GDM1 (cell line): ENCODE measurements around the gene IGFBPL1.
"Not testable (repeated sequence)": the region's sequence is repeated elsewhere in the genome, so short reads cannot be mapped to it uniquely, and the experiment has no call there.

ENCODE experiments used
- DNase-seq: peaks from one replicate; lab custom pipeline; 2025; lab: John Stamatoyannopoulos, UW

Gene IGFBPL1

DNA sequence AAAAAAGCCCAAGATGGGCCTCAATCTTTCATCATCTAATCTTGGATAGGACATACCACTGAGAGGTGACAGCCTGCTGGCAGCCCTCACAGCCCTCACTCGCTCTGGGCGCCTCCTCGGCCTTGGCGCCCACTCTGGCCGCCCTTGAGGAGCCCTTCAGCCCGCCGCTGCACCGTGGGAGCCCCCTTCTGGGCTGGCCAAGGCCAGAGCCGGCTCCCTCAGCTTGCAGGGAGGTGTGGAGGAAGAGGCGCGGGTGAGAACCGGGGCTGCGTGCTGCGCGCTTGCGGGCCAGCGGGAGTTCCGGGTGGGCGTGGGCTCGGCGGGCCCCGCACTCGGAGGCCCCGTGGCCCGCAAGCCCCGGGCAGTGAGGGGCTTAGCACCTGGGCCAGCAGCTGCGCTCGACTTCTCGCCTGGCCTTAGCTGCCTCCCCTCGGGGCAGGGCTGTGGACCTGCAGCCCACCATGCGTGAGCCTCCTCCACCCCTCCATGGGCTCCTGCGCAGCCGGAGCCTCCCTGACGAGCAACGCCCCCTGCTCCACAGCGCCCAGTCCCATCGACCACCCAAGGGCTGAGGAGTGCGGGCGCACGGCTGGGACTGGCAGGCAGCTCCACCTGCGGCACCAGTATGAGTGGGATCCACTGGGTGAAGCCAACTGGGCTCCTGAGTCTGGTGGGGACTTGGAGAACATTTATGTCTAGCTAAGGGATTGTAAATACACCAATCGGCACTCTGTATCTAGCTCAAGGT is 46.7 kb downstream of the IGFBPL1 start:
- DNase-seq: not testable (repeated sequence)

DNA sequence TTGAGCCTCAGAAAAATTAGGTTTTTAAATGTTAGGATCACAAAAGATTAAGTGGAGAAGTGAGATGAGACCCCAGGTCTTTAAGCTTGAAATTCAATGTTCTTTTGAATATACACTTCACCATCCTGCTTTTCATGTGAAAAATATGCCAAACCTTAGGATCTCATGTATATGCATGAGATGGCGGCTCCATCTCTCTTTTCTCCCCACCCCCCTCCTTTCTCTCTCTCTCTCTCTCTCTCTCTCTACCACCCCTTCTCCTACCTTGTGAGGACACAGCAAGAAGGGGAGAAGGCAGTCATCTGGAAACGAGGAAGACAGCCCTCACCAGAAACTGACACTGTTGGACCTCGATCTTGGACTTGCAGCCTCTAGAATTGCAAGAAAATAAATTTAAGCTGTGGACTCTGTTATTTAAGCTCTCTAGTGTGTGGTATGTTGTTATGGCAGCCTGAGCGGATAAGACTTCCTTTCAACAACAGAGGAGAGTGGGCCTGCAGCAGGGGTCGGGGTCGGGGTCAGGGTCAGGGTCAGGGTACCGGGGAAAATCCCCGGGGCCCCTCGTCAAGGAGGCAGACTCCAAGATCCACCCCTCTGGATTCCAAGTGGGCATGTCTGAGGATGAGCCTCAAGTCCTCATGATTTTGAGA is 48.1 kb downstream of the IGFBPL1 start:
- no peak for DNase-seq

DNA sequence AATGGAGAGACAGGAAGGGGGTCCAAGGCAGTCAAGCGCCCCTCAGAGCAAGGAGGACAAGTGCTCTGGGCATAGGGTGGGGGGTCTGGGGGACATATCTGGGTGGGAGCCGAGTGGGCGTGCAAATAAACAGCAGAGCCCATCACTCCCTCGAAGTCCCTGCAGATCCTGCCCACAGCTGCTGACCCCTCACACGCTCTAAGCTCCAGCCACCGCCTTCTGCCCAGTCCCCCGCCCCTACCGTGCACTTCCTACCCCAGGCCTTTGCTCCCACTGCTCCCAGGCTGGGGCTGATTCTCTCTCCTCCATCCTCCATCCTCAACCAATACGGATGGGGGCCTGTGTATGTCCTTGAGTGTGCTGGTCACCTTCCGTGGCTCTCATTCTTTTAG is 48.7 kb downstream of the IGFBPL1 start:
- DNase-seq: no peak

DNA sequence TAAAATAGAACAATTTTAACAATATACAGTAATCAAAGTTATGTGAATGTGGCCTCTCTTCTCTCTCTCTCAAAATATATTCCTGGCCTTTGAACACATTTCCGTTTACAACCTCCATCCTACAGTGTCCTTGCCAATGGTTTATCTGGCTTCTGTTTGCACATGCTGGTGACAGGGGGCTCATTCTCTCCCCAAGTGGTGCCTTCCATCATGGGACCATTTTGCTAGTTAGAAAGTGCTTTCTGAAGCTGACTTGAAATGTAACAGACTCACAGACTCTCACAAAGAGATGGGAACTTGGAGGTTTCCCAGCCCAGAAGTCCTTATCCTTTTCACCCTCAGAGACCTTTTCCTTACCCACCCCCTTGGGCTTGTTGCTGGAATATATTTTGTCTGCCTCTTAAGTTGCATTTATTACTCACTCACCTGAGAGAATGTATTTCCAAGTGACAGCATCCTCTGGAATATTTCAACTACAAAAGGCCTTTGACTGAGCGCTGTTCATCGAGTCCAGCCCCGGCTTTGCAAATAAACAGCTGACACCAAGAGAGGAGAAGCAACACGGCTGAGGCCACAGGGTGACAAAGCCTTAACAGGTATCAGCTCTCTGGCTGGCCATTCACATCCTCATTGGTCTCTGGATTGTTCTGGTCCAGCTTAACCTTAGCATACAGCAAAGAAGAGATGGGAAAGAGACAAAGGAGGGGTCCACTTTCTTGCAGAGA is 49.2 kb downstream of the IGFBPL1 start:
- no peak for DNase-seq

DNA sequence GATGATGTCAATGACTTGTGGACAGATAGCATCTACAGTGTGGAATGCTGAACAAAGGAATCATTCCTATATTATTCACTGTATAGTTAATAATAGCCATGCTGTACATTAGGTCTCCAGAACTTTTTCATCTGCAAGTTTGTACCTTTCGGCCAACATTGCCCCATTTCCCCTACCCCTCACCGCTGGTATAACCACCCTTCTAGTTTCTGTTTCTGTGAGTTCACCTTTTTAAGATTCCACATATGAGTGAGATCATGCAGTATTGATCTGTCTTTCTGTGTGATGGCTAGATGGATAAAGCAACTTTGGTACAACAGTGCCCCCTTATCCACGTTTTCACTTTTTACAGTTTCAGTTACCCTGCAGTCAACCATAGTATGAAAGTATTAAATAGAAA is 50.6 kb downstream of the IGFBPL1 start:
- DNase-seq: no peak

DNA sequence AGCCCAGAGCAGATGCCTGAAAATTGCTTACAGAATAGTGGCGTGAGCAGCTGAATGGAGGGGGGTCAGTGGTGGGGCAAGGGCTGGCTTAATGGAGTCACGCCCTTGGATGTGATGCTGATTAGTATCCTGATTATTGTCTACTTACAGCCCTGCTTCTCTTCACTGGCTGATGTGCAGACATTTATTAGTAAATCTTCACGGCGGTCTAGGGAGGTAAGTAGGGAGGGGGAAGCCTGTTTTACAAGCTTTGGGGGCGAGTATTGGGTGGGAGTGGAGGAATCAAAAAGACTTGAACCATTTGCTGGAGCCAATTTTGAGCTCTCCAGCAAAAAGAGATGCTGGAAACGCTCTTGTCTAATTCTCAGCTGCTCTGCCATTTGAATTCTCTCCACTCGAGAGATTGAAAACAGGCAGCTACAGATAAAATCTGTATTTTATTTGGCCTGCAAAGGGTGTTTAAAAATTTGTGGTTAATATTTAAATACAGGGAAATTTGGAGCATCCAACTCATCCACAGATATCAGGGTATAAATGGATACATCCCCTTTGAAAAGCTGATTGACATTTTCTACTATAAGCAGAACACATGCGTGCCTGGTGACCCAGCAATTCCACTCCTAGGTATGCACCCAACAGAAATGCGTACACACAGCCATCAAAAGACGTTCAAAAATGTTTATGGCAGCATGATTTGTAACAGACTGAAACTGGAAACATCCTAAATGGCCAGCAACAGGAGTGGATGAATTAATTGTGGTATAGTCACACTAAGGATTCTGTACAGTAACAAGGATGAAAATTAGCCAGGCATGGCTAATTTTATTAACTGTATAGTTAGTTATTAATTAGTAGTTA is 51.3 kb downstream of the IGFBPL1 start:
- DNase-seq: no peak

DNA sequence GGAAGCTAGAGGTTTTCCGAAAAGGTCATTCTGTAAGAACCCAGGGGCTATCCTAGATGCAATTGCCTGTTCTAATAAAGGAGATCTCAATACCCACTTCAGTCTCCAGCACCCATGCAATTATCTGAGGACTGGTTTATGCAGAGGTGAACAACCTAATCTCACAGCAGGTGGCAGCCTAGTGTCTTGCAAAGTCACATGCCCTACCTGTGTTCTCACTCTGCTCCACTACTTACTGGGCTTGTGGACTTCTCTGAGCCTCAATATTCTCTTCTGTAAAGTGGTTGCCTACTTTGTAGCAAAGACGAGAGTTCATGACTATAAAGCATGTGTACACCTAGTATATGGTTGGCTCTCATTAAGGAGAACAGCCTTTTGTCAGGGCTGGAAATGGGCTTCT is 52.8 kb downstream of the IGFBPL1 start:
- DNase-seq: no peak

DNA sequence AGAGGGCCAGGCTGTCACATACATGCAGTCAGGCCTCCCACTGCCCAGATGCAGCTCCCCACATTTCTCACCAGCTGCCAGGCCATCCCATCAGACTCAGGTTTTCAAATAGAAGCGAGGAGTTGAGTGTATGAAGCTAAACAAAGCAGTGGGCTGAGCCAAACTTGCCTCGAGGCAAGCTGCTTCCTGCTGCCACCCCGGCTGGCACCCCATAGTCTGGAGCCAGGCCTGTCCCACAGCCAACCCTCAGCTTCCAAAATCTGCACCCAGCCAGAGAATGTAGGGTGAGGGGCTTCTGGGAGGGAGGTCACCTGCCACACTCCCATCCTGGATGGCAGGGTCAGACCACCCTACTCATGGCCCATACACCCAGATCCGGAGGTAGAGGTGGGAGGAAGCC is 54.1 kb downstream of the IGFBPL1 start:
- DNase-seq: no peak

DNA sequence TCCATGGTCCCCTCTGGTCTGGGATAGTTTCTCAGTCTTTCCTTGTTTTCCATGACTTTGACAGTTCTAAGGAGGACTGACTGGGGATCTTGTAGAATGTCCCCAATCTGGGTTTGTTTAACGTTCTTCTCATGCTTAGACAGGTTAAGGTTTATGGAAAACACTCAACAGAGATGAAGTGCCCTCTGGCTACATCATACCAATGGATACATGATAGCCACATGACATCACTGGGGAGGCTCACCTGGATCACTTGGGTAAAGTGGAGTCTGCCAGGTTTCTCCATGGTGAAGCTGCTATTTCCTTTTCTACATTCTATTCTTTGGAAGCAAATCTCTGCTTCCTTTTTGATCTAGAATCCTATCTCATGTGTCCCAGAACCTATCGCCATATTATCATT is 55.5 kb downstream of the IGFBPL1 start:
- DNase-seq: no peak

DNA sequence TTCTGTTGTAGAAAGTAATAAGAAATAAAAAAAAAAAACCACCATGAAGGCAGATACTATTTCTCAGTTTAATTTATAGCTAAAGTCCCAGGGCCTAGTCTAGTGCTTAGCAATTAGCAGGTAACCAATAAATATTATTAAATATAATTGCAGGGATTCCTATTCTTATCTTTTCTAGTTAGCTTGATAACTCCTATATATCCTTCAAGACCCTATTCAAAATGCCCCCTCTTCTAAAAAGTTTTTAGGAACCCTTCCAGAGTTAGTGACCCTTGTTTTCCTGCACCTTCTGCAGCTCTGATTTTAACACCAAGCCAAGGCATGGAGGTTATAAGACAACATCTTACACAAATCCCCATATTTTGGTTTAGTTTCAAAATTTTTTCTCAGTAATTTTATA is 56.4 kb downstream of the IGFBPL1 start:
- DNase-seq: no peak

DNA sequence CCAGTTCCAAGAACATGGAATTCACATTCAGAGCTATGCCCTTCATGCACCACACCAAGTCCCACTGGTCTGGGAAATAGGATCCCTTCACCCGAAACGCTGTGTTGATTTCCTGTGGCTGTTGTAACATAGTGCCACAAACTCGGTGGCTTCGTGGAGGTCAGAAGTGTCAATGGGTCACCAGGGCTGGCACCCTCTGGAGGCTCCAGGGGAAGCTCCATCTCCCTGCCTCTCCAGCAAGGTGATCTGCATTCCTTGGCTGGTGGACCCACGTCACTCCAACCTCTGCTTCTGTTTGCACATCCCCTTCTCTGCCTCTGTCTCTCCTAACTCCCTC is 60.7 kb downstream of the IGFBPL1 start:
- DNase-seq: no peak

DNA sequence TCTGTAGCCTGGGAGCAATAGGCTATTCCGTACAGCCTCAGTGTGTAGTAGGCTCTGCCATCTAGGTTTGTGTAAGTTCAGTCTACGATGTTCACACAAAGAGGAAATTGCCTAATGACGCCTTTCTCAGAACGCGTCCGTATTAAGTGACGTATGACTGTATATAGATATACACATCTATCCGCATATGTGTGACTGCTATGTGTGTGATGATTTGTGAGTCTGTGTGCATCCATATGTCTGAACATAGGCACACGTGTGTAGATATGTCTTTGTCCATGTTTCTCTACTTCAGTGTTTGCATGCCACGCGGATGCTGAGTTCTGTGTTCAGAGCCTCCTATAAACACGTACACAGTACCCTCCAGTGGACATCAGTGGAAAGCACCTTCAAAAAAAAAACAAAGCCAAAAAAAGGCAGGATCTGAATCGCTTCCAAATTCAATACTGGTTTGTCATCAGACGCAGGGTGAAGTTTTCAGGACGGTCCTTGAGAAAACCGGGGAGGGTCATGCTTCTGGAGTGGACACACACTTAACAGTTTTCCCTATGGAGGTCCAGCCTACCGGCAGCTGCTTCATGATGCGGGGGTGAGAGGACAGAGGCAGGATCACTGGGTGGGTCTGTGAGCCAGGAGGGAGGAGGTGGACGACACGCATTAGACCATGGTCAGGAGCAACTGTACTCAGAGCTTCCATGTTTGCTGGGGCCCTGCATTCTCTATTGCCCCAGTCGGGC is 61.2 kb downstream of the IGFBPL1 start:
- DNase-seq: peak; percentile 10

DNA sequence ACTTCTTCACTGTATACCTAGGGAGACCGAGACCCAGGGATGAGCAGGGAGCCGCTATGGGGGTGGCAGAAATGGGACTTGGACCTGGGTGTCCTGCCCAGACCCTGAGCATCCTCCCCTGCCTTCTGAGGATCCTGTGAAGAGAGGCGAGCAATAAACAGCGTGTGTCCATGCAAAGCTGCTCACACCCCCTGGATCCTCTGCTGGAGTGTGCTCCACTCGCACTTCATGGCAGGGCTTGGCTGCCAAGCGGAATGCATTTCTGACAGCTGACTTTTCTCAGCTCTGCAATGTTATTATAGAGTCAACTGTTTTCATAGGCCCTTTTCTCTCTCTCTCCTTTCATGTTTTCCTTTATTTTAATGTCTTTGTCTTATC is 62.8 kb downstream of the IGFBPL1 start:
- no peak for DNase-seq

DNA sequence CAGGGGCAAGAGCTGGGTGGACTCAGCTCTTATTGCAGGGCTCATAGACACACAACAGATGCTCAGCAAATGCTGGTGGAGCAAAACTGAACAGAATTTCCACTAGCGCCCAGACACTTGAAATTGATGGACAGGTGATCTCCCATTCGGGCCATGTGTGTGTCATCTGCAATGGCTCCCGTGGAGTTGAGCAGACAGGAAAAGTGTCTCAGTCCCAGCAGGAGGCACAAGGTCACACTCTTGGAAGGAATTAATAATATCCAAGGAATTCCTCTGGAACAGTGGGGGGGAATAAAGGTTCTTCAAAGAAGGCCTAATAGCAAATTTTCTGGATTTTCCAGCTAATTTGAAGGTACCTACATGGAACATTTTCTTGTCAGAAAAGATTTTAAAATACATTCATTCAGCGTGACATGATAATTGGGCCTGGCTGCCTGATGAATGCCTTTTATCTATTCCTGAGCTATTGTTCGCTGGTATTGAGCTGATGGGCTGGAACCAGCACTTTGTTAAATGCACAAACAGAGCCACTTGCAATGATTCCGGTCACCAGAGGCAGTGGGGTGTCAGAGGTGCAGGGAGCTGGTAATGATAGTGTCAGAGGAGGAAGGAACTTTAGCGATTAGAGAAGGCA is 63.3 kb downstream of the IGFBPL1 start:
- no peak for DNase-seq

DNA sequence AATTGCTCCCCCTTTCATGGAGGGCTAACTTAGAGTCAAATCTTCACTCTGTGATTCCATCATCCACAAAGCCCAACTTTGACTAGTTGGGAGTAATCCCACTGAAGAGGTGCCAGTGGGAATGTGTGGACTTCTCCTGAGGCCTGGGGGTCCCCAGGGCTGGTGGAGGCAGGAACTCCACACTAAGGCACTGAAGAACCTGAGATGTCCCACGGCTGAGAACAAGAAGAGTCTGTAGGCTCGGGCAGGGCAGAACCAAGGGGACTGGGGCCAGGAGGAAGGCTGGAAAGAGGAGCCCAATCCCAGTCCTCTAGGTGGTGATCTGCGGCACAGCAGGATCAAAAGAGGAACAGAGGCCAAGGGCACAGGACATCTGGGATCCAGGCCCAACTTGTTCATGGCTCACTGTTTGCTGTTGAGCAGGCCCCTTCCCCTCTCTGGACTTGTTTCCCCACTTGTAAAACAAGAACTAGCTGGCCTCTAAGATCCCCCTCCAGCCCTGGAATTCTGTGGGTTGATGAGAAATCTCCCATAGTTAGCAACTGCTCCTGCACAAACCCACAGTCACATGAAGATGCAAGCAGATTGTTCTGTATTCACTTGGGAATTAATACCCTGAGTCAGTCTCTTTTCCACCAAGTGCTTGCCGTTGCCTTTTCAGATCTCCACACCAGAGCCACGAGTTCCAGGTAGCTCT is 64.4 kb downstream of the IGFBPL1 start:
- DNase-seq: no peak

DNA sequence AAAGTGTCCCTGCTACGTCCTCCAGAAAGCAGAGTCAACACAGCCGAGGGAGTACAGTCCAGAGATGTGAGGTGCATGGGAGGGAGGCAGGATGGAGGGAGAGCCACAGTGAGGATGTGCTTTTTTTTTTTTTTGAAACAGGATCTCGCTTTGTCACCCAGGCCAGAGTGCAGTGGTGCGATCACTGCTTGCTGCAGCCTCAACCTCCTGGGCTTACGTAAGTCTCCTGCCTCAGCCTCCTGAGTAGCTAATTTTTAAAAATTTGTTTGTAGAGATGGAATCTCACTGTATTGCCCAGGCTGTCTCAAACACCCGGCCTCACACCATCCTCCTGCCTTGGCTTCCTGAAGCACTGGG is 65.0 kb downstream of the IGFBPL1 start:
- no peak for DNase-seq

DNA sequence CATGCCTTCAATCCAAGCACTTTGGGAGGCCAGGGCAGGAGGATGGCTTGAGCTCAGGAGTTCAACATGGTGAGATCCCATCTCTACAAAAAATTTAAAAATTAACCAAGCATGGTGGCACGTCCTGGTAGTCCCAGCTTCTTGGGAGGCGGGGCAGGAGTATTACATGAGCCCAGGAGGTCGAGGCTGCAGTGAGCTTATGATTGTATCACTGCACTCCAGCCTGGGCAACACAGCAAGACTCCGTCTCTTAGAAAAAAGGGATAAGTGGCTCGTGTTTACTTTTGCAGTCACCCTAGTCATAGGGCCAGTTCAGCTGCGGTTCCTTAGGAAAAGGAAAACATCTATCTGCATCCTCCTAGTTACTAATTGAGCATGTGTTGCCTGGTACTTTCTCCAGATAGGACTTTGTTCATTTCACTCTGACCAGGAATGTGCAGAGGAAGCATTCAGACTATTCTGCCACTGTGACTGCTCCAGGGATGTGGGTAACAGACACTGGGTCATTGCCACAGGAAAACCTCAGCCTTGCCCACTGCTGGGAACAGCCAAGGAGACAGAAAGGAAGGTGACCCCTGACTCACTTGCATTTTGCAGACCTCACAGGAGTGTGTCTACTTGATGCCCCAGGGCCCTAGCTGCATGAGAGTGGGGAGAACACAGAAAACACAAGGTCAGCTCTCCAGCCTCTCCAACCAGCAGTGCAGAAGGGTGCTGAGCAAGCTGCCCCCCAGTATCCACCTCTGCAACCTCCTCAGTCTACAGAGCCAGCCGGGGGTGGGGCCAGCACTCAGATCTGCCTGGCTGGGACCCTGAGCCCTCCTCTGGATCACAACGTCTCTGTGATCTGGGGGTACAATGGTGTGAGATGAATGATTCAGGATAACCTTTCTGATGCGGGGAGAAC is 65.6 kb downstream of the IGFBPL1 start:
- DNase-seq: peak; percentile 9

DNA sequence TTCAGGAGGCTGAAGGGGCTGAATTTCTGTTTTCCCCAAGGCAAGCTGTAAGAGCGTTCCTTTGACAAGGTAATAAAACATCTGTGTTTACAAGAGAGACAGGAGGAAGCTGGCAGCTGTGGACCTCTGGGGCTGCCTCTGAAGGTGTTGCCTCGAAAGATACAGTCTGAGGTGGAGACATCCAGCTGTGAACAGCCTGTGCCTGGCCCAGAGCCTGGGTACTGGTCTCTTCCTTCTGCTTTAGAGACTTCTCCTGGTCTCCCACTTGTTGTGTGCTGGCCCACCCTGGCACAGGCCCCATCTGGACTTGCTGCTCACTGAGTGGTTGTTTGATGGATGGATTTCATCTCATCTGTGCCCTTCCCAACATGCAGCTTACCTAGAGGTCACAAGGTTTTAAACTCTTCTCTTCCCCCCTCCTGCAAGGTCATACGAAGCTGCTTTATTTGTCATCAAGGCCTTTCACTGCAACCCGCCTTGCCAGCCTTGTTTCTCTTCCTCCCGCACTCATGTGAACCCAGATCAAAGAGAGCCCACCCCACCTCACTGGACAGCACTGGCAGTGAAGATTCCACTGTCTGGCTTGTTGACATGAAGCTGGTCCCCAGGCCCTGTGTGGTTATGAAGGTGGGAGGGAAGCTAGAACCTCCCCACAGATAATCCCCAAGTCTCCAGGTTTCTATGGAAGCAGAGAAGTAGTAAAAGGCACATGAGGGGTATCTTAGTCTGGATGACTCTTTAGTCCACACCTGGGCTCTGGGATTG is 66.7 kb downstream of the IGFBPL1 start:
- no peak for DNase-seq

DNA sequence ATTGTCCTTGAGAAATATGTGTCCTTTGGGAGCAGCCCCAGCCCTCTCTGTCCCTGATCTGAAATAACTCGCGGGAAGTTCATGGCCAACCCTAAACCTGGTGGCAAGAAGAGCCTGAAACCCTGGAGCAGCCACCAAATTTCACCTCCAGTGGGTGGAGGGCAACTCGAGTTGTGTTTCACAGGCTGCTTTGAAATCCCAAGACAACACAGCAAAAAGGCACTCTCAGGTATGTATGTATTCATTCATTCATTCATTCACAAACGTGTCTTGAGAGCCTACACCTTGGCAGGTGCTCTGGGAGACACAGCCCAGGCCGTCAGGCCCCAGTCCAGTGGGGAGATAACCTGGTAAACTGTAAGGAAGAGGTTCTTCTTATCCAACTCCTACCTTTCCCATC is 67.4 kb downstream of the IGFBPL1 start:
- no peak for DNase-seq
